Fibroblast of skin of left quadriceps (primary cell): ENCODE results near the gene MRAS.
"Not testable (repeated sequence)": the region's sequence is repeated elsewhere in the genome, so short reads cannot be mapped to it uniquely, and the experiment has no call there.

ENCODE experiments used
- DNase-seq, 2 experiments: peaks; one replicate each; pipeline ENCODE4 v3.0.0-alpha.2; 2013; ENCODE audit warnings: low read depth in 2 of 2

The MRAS gene

DNA sequence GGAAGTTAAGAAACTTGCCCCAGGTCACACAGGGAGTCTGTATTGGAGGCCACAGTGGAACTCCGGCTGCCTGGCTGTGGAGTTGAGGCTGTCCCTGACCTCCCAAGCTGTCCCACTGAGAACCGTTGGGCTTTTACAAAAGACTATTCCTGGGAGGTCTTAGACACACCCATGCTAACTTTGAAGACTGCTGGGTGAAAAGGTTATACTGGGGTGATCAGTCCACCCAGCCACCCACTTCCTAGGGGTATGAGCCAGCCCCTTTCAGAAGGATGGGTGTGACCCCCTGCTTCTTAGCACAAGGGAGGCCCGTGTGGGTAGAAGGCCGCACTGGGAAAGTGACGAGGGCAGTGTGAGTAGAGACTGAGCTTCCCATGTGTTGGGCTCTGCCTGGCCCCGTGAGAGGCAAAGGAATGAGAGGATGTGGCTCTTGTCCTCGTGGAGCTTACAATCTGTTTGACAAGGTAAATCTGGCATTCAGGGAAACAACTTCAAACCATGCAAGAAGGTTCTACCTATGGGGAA, 19.0 kb downstream of the MRAS start:
- DNase-seq = no peak

GRCh38 chr3:138367911-138368310, 19.5 kb downstream of the MRAS start:
- no peak for DNase-seq

- DNase-seq = no peak
These were observed 20.9 kb downstream of the MRAS start for GRCh38 chr3:138369151-138369900.

DNA sequence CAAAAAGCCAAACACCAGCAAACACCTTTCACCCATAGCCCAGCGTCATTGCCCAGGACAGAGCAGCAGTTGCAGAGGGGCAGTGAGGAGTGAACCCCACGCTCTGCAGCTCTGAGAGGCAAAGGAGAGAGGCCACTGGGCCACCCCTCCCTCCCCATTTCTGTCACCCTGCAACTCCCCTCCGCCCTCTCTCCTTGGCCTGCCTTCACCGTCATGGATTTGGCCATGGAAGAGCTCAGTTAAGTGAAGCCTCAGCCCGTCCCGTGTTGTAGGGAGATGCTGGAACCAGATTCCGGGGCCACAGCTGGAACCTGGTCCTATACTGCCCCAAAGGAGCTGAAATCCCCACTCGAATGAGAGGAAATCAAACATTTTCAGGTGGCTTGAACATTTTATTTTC, 21.9 kb downstream of the MRAS start:
- DNase-seq = no peak

GRCh38 chr3:138371070-138371965, 22.9 kb downstream of the MRAS start:
- DNase-seq = no peak

GRCh38 chr3:138373087-138373735, 24.8 kb downstream of the MRAS start:
- no peak for DNase-seq

- DNase-seq = no peak
These were observed 25.3 kb downstream of the MRAS start for GRCh38 chr3:138373736-138374094.

- DNase-seq = no peak
These were observed 26.3 kb downstream of the MRAS start for GRCh38 chr3:138374573-138375134.

DNA sequence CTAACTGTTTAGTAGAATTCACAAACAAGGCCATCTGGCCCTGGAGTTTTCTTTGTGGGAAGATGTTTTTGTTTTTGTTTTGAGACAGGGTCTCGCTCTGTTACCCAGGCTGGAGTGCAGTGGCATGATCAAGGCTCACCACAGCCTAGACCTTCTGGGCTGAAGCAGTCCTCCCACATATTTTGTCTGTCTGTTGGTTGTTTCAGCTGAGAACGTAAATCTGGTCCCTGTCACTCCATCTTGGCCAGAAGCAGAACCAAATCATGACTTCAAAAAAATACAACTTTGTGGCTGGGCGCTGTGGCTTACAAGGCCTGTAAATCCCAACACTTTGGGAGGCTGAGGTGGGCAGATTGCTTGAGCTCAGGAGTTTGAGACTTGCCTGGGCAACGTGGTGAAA, 27.1 kb downstream of the MRAS start:
- no peak for DNase-seq

- DNase-seq = no peak
These were observed 28.3 kb downstream of the MRAS start for GRCh38 chr3:138376663-138377062.

DNA sequence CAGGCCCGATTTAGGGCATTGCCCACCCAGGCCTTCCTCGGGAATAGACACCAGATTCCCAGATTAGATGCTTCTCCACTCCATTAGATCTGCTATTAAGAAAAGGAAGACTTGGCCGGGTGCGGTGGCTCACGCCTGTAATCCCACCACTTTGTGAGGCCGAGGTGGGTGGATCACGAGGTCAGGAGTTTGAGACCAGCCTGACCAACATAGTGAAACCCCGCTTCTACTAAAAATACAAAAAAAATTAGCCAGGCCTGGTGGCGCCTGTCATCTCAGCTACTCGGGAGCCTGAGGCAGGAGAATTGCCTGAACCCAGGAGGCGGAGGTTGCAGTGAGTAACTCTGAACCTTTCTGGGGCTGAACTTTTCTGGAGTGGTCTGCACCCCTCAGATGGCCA, 28.8 kb downstream of the MRAS start:
- DNase-seq = not testable (repeated sequence)

GRCh38 chr3:138377804-138378203, 29.4 kb downstream of the MRAS start:
- DNase-seq = no peak

- no peak for DNase-seq
These were observed 30.0 kb downstream of the MRAS start for GRCh38 chr3:138378331-138378730.

DNA sequence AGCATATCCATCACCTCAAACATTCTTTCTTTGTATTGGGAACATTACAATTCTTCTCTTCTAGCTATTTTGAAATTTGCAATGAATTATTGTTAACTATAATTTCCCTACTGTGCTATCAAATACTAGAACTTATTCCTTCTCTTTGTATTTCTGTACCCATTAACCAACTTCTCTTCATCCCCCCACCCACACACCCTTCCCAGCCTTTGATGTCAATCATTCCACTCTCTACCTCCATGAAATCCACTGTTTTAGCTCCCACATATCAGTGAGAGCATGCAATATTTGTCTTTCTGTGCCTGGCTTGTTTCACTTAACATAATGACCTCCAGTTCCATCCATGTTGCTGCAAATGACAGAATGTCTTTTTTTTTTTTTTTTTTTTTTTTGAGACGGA, 30.6 kb downstream of the MRAS start:
- no peak for DNase-seq

GRCh38 chr3:138381413-138381901, 33.1 kb downstream of the MRAS start:
- DNase-seq = no peak

GRCh38 chr3:138381950-138382715, 33.8 kb downstream of the MRAS start:
- DNase-seq = no peak

DNA sequence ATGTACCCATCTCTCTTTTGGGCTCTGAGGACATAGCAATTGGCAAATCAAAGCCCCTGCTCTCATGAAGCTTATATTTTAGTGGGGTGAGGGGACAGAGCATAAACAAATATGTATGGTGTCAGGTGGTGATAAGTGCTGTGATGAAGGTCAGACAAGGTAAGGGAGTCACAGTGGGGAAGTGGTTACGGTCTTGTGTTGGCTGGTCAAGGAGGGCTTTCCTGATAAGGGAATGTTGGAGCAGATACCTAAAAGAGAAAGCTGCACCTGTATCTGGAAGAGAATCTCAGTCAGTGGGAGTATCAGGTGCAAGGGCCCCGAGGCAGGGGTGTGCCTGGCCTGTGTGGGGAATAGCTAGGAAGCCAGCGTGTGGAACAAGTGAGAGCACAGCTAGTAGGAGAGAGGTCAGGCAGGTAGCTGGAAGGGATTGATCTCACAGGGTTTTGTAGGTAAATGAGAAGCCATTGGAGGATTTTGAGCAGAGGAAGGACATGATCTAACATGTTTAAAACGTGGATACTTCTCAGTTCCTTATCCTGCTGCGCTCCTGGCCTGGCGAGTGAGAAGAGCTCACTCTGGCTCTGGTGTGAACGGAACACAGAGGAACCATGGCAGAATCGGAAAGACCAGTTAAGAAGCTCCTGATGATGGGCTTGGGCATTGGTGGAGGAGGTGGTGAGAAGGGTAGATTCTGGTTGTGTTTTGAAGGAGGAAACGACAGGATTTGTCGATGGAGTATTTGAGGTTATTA, 35.5 kb downstream of the MRAS start:
- no peak for DNase-seq

- DNase-seq = no peak
These were observed 36.2 kb downstream of the MRAS start for GRCh38 chr3:138384531-138384930.

GRCh38 chr3:138384976-138385375, 36.6 kb downstream of the MRAS start:
- DNase-seq = no peak

DNA sequence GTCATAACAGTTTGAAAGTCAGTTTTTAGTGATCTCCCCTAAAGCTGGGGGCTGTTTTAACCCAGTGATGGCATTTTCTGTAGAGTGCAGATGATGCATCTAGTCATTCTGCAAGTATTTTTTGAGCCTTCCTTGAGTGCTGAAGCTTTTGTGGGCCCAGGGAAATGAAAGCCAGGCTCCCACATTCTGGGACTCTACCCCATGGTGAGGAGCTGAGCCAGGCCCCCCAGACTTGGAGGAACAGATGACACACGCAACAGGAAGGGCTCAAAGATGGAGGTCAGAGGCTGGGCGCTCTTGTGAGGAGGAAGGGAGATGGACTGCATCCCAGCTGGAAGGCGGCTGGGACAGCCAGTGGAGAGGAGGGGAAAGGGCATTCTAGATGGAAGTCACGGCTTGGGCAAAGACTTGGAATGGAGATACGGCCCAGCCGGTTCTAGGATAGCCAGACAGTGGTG, 40.8 kb downstream of the MRAS start:
- DNase-seq = no peak
